ENCODE data around the gene ABLIM3.
A peak's percentile ranks its signal among the peaks of the same experiment; 100 is the strongest.

Gene ABLIM3

DNA sequence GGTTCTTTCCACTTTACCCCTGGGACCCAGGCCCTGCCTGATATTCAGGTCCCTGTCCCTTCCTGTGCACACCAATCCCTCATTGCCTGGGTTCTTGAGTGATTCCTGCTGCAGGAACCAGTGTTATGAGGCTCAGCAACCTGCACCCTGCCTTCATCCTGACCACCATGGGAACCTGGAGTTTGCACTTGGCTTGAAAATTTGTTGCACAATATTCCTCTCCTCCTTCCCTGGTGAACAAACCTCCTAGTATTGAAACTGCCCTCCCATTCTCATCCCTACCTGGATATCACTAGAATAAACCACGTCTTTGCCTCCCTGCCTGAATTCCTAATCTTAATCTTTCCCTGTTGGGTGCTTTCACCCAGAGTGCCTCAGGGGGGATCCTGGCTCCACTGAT is 78.3 kb downstream of the ABLIM3 start:
- DNase-seq (ENCODE audit: low read depth), result no peak

DNA sequence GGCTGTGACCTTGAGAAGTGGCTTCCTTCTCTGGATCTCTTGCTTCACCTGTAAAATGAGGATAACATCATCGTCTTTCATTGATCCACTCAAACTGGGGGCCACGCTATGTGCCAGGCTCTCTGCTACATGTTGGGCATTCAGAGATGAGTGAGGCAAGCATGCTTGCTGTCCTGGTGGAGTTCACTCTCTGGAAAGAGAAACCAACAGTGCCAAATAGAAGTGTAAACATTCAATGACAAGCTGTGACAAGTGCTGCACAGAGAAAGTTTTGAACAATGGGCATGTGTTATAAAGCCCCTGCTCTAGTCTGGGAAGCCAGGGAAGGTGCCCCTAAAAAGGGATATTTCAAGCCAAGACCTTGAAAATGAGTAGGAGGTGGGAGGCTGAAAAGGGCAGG is 79.5 kb downstream of the ABLIM3 start:
- DNase-seq (ENCODE audit: low read depth), result no peak

DNA sequence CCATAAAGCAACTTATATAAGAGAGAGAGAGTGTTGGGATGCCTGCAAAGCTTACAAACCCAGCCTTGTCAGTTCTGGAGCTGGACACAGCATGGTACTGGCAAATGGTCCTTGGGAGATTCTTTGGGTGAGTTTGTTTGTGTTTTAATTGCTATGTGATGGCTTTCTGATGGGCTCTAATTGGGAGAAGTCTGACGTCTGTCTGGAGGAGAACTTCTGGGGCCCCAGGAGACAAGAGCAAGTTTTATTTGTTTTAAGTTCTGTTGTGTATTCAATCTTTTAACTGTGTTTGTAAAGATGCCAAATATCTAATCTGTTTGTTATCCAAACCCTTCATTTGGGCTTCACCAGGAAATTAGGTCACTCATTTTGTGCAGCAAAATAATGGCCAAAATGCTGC is 80.0 kb downstream of the ABLIM3 start:
- no peak for DNase-seq (ENCODE audit: low read depth)

DNA sequence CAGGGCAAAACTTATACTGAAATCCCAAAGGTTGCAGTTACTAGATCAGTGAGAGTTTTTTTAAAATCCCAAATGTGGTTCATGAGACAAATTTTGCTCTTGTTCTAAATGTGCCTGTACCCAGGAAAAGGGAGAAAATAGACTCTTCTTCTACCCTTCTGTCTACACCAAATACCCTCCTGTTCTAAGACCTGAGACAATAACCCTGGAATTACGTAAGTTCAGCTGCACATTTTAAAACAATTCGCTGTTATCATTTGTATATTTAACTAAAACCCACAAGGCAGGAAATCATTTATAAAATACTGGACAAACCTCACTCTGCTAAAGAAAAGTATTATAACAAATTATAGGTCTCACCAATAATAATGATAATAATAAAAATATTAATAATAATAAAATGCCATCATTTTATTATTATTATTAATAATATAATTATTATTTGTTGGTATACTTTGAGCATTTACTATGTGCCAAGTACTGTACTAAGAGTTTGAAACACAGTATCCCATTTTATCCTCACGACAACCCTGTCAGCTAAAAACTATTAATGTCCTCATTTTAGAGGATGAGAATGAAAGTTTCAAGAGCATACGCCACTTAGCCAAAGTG is 80.5 kb downstream of the ABLIM3 start:
- no peak for DNase-seq (ENCODE audit: low read depth)

DNA sequence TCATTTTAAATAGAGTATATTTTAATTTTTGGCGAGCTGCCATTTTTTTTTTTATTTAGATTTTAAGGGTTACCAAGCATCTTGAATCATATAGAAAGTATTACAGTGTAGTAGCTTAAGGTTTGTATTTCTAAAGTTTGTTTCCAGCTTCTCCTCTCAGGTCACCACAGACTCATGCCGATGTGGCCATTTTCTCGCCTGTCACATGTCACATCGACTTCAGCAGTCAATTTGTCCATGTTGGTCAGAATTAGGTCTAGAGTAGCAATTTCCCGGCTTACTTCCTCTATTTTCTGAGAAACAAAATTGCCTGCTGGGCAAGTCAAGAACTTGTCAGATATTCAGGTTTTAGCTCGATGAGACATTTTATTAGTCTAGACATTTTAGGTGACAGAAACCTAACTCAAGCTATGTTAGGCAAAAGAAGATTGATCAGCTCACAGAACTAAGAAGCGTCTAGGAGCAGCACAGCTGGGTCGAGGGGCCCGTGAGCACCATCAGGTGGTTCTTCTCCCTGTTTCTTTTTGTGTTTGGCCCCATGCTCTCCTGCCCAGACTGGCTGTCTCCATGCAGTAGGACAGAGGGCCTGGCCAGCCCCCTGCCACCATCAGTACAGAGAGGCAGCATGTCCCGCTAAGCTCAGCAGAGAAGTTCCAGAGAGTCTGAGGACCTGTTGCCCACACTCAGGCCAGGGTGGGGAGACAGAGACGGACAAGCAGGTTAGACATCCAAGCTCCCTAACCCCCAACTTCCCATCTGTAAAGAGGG is 82.0 kb downstream of the ABLIM3 start:
- DNase-seq (ENCODE audit: low read depth), result no peak

DNA sequence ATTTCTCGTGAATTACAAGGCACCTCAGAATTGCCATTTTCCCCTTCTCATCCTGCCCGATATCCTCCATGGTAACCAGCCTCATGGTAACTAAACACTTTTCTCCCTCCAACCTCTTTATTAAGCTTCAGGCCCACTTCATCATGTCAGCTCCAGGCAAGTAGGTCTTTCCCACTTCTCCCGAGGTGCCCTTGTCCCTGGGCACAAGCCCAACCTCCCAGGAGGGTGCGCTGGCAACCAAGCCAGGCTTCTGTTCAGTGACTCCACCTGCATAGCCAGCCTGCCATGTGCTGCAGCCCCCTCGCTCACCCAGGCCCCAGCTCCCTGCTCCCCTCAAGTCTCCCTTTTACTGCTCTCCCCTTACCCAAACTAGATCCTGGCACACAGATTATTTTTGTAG is 83.0 kb downstream of the ABLIM3 start:
- DNase-seq (ENCODE audit: low read depth), result no peak

DNA sequence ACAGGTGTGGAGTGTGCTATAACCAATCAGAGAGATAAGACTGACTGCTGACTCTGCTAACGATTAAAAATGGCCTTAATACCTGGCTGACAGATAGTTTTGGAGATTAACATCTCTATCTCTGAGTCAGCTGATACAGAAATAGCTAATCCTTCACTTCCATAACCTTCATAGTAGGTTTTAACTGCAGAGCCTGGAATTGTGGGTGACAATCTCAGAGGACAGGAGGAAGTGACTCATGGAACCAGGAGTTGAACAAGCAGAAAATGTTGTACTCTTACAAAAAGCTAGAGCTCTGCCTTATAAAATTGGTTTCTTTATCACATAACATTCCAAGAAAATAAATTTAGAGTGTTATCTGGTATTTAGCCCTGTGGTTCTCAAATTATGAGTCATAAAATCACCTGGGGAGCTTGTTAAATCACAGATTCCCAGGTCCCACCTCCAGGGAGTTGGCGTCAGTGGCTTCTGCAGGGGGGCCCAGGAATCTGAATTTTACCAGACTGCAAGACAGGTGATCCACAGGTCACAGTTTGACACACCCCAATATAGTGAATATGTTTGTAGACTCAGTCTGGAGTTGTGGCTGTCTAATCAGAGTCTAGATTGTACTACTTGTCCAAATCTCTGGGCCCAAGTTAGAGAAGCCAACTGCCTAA is 86.0 kb downstream of the ABLIM3 start:
- no peak for DNase-seq (ENCODE audit: low read depth)

DNA sequence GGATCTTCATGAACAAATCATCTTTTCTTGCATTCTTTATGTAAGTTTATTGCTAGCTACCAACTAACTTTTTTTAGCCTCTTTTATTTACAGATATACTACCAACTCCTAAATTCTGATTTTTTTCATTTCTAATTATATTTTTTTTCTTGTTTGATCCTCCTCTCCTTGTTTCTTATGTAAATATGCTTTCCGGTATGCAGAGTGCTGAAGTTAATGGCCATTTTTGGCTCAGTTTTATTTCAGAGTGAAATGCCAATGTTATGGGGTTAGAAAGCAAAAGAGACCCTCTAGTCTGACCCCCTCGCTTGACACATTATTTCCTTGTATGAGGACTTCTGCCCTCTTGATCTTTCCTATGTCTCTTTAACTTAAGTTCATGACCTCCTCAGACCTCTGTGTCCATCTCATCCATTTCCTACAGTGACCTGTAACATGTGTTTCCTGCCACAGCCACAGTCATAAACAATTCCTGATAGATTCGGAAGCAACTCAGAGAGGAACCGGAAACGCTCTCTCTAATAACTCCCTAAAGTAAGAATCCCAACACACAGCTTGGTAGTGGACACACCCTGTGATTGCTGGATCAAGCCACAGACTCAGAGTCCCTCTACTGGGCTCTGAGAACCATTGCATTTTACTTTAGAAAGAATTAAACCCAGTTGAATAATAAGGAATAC is 87.5 kb downstream of the ABLIM3 start:
- no peak for DNase-seq (ENCODE audit: low read depth)

DNA sequence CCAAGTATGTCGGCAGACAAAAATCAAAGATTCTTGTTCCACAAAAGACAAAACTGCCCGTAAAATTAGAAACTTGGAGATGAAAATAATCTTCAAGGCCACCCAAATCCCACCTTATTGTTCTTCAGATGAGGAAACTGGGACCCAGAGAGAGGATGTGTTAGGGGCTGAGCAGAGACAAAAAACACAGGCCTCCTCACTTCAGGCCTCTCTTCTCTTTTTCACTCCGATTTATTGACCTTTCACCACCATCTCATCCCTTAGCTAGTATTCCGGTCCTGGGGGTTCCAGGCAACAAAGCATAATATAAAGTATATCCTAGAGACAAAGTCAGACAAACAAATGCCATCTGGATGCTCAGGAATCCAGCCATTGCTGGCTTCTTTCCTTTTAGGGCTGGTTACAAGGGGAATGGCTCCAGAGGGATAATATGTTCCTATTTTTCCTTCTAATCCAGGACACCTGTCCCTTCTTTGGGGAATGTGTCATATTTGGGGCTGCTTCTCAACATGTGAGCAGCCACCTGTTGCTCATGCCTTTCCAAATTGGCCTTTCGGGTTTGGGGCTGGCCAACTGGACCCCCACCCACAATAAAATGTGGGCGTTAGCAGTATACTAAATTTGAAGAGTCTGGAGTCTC is 88.1 kb downstream of the ABLIM3 start:
- no peak for DNase-seq (ENCODE audit: low read depth)

DNA sequence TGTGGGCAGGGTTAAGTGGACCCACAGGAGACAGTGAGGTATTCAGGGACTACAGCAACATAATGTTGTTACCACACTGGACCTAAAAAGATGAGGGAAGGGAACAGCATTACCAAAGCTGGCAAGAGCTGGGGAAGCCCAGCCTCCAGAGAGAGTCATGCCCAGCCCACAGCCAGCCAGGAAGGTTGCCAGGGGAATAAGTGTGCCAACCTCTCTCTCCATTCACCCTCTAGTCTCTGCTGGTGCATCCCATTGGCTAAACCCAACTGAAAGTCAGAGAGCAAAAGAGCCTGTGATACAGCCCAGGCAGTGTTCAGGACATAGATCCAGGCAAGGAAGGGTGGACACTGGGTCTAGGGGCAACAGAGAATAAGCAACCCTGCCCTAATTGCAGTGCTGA is 94.5 kb downstream of the ABLIM3 start:
- no peak for DNase-seq (ENCODE audit: low read depth)

DNA sequence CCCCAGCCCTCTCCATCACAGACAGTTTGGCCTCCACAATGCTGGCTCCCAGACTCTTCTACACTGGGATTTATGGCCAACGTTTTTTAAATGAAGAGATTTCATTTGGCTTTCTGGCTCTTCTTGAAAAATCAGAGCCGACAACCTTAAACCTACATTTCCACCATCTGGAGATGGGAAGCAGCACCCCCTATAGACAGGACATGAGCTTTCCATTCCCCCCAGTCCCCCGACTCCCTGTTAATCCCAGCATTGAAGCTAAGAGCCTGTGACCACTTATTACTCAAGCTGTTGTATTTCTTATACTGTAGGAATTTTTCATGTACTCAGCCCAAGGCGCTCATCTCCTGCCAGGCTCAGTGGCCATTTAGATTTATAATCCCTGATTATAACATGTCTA is 96.4 kb downstream of the ABLIM3 start:
- no peak for DNase-seq (ENCODE audit: low read depth)

DNA sequence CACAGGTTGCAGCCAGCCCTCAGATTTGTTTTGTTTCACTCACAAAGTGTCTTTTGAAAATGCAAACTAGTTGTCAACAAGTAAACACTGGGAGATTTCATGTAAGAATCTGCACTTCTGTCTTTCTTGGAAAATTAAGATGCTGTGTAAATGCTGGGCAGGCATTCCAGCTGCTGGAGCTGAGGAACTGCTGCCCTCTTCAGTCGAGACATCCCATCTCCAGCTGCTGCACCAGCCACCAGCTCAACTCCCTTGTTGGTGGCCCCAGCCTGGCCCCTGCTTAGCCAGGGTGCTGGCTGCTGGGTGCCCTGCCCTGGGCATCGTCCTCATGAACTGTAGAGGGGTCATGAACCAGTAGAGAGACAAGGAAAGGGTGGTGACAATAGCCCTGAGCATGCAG is 97.2 kb downstream of the ABLIM3 start:
- DNase-seq (ENCODE audit: low read depth), result no peak

DNA sequence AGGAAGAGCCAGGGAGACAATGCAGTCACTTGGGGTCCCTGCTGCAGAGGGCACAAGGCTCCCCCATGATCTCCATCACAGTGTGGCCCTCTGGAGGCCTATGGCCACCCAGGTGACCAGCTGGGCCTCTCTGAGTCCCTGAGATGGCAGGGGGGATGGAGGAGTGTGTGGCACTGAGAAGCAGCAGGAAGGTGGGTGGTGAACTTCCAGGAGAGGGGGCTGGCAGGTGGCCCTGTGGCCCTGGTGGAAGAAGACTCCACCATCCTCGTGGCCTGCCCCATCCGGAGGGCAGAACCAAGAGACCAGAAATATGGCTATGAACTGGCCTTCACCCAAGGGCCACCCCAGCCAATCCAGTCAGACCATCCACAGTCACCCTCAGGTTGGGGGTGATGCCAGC is 98.6 kb downstream of the ABLIM3 start:
- no peak for DNase-seq (ENCODE audit: low read depth)

DNA sequence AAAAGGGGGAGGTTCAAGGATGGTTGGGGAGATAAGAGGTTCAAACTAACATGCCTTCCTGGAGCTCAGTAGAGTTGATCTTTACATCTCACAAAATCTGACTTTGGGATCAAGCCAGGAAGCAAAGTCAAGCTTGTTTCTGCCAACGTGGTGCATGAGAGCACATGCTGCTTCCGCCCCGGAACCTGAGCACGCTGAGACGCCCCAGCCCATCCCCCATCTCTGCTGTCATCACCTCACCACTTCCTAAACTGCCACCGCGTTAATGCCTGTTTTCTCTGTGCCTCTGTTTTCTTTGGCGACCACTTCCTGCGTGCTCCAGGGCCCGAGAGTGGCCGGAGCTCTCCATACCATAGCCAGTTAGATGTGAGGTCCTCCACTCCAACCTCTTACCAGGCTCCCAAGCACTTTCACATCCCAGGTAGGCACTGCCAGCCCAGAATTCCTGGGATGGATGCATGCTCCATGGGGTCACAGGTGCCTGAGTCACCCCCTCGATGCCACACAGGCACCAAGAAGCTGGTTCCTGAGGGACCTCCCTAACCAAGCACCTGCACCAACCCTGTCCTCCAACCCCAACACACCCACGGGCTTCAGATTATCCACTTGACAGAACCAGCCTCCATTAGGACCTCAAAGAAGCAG is 99.2 kb downstream of the ABLIM3 start:
- peak; percentile 77 for DNase-seq (ENCODE audit: low read depth)

DNA sequence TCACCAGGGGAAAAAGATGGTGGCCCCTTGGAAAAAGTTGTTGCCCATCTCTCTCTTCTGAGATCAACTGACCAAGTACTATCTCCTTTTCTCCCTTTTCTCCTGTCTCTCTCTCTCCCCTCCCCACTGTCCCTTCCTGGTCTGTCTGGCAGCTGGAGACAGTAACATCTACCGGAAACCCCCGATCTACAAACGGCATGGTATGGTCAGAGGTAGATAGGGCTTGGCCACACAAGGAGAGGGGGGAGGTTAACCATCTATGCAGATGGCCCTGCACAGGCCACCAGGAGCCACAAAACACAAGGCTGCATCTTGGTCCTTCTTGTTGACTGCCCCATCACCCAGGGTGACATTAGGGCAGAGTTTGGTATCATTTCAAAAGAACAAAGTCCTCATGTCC is 101.0 kb downstream of the ABLIM3 start:
- DNase-seq (ENCODE audit: low read depth), result no peak

DNA sequence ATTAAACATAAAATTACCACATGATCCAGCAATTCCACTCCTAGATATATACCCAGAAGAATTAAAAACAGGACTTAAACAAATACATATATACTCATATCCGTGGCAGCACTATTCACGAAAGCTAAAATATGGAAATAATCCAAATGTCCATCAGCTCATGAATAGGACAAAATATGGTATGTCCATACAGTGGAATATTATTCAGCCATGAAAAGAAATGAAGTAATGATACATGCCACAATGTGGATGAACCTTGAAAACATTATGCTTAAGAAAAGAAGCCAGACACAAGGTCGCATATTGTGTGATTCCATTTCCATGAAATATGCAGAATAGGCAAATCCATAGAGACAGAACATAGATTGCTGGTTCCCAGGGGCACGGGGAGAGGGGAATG is 105.6 kb downstream of the ABLIM3 start:
- DNase-seq (ENCODE audit: low read depth), result no peak

DNA sequence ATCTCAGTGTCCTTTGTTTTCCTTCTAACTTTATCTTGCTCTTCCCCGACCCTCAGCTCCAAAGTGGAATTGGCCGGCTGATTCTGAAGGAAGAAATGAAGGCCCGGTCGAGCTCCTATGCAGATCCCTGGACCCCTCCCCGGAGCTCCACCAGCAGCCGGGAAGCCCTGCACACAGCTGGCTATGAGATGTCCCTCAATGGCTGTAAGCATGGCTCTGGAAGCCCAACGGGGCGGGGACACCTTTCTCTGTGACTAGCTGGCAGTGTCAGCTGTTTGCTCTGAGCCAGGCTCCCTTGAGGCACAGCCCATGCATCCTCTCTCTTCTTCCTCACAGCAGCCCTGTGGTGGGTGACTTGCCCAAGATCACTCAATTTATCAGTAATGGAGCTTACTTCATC is 106.4 kb downstream of the ABLIM3 start:
- DNase-seq (ENCODE audit: low read depth), result no peak

DNA sequence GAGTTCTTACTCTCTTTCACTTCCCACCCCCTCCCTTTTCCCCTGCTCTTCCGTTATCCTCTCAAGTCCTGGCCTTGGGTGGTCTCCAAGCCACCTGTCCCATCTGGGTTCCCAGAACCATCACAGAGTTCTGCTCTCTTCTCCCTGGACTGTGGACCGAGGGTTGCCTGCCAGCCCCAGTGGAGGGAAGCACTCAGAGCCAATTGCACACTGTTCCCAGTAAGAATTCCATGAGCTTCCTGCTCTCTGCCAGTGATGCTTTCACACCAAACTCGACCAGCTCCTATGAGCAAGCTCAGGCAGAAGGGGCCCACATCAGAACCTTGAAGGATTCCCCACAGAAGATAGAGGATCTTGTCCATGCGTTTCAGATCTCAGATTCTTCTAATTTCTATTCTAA is 110.3 kb downstream of the ABLIM3 start:
- DNase-seq (ENCODE audit: low read depth), result no peak

DNA sequence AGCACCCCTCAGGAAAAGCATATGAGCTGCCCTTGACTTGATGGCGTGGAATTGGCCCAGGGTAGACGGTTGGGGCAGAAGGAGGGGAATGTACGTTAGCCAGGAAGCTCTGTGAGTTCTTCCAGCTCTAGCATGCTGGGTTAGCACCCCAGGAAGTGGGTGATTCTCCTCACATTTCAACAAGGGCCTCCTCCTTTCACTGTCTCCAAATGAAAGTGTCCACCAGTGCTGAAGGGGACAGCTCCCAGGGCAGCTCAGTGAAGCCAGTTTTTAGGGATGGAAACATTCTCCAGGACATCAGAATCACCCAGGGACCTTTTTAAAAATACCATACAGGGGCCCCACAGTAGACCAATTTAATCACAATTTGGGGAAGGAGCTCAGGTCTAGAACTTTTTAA is 113.2 kb downstream of the ABLIM3 start:
- DNase-seq (ENCODE audit: low read depth), result no peak

DNA sequence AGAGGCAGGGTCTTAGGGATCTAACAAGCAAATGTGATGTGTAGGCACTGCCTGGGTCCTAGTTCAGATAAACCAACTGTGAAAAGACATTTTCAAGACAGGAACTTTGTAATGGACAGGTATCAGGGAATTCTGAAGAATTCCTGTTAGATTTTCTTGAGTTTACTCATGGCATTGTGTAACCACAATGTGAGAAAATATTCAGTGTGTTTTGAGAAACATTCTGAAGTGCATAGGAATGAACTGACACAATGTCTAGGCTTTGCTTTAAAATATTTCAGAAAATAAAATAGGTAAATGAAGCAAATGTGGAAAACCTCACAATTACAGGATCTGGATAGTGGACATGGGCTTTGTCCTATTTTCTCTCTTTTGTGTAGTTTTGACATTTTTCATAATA is 115.2 kb downstream of the ABLIM3 start:
- no peak for DNase-seq (ENCODE audit: low read depth)

DNA sequence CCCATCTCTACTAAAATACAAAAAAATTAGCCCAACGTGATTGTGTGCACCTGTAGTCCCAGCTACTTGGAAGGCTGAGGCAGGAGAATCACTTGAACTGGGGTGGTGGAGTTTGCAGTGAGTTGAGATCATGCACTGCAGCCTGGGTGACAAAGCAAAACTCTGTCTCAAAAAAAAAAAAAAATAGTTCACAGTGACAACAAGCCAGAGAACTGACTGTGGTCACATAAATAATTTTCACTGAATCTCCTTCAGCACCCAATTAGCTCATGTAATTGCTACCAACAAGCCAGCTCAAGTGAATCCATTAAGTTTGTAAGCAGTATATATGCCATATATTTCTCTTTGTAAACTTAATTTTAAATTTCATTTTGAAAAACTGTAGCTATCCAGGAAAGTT is 115.8 kb downstream of the ABLIM3 start:
- no peak for DNase-seq (ENCODE audit: low read depth)
